H1 (cell line): Measurements from ENCODE around the gene ASTN2. TPM values are rescaled to one million over a fixed set of nuclear protein-coding genes. Genes with fewer than 3 reads are reported as not detected.

Experiments
- CTCF ChIA-PET: fragments of 300-600 bp; sonication (Branson Sonifier 250); formaldehyde crosslinking; loops from one replicate; lab custom pipeline; 2021; ENCODE audit not compliant: partially characterized antibody; lab: Charles Lee
- POLR2A ChIA-PET: fragments of 300-600 bp; sonication (Branson Sonifier 250); formaldehyde crosslinking; loops from one replicate; lab custom pipeline; 2021; ENCODE audit warnings: inconsistent platforms; ENCODE audit not compliant: partially characterized antibody; lab: Charles Lee
- DNase-seq, 2 experiments: peaks; one replicate each; pipeline versions ENCODE4 v3.0.0 to v3.0.0-alpha.2; 2010 to 2022; ENCODE audit warnings: low spot score in 2 of 2, low read depth in 1 of 2, mixed read lengths in 1 of 2
- FAIRE-seq: peaks from 2 replicates; lab custom pipeline; 2011; peaks lifted over from hg19 to GRCh38; lab: Jason Lieb, UNC
- H2AFZ ChIP-seq: 2 replicates; pipeline ENCODE4 v1.8.1; 2012; ENCODE audit warnings: low read length, inconsistent platforms
- H2AK5ac ChIP-seq: 2 replicates; pipeline ENCODE4 v1.6.1; 2013; ENCODE audit warnings: low read depth, low read length
- H2BK120ac ChIP-seq: replicated peaks from 2 replicates; pipeline ENCODE3; 2013; ENCODE audit warnings: low read depth, low read length, inconsistent platforms
- H2BK12ac ChIP-seq: 2 replicates; pipeline ENCODE4 v1.6.1; 2013; ENCODE audit warnings: low read depth, low read length
- H2BK15ac ChIP-seq: 2 replicates; pipeline ENCODE4 v1.6.1; 2013; ENCODE audit warnings: low read length
- H2BK20ac ChIP-seq: 2 replicates; pipeline ENCODE4 v1.6.1; 2013; ENCODE audit warnings: low read length
- H2BK5ac ChIP-seq: 2 replicates; pipeline ENCODE4 v1.6.1; 2013; ENCODE audit warnings: low read depth, low read length
- H3K14ac ChIP-seq: 2 replicates; pipeline ENCODE4 v1.6.1; 2013; ENCODE audit warnings: inconsistent platforms; ENCODE audit not compliant: insufficient read length
- H3K18ac ChIP-seq: 2 replicates; pipeline ENCODE4 v1.6.1; 2013; ENCODE audit warnings: low read length; ENCODE audit errors: extremely low read depth
- H3K23ac ChIP-seq: 2 replicates; pipeline ENCODE4 v1.6.1; 2013; ENCODE audit warnings: inconsistent platforms; ENCODE audit not compliant: insufficient read length
- H3K23me2 ChIP-seq: 2 replicates; pipeline ENCODE4 v1.6.1; 2013; ENCODE audit warnings: low read depth, low read length
- H3K27ac ChIP-seq: 2 replicates; pipeline ENCODE4 v1.6.1; 2011; ENCODE audit warnings: low read depth, low read length, inconsistent platforms
- H3K27me3 ChIP-seq, 4 experiments: replicated peaks in 1 of 4; 1 replicate in 1 of 4; 2 replicates in 3 of 4; pipeline versions ENCODE4 v1.6.1 to v1.8.1; 2011 to 2013; ENCODE audit warnings: low read length in 3 of 4, mild to moderate bottlenecking in 3 of 4, inconsistent platforms in 2 of 4, mixed read lengths in 2 of 4, moderate library complexity in 1 of 4; ENCODE audit not compliant: control insufficient read depth in 3 of 4, insufficient read depth in 3 of 4; ENCODE audit errors: extremely low read depth in 1 of 4
- H3K36me3 ChIP-seq, 4 experiments: 2 replicates each; pipeline versions ENCODE4 v1.6.1 to v1.8.1; 2011 to 2013; ENCODE audit warnings: mild to moderate bottlenecking in 4 of 4, low read length in 3 of 4, moderate library complexity in 2 of 4, control low read depth in 1 of 4, inconsistent platforms in 1 of 4; ENCODE audit not compliant: insufficient read depth in 4 of 4, control insufficient read depth in 2 of 4
- H3K4ac ChIP-seq: replicated peaks from 2 replicates; pipeline ENCODE3; 2013; ENCODE audit warnings: low read length, low read depth, mixed read lengths, inconsistent platforms; ENCODE audit not compliant: insufficient read length
- H3K4me1 ChIP-seq, 4 experiments: replicated peaks in 1 of 4; 1 replicate in 1 of 4; 2 replicates in 3 of 4; pipeline versions ENCODE4 v1.6.1 to v1.8.1; 2011 to 2013; ENCODE audit warnings: low read length in 3 of 4, inconsistent platforms in 2 of 4, mixed read lengths in 1 of 4; ENCODE audit not compliant: insufficient read depth in 4 of 4, control insufficient read depth in 3 of 4
- H3K4me2 ChIP-seq, 2 experiments: 2 replicates each; pipeline versions ENCODE4 v1.6.1 to v1.8.1; 2011 to 2013; ENCODE audit warnings: low read depth in 2 of 2, low read length in 2 of 2, control low read depth in 1 of 2, inconsistent platforms in 1 of 2, mild to moderate bottlenecking in 1 of 2; ENCODE audit not compliant: insufficient read depth in 1 of 2
- H3K4me3 ChIP-seq, 4 experiments: fragments of 200-600, 300-600 bp in 1 of 4; sonication (generic), shearing (Covaris generic), sonication (Bioruptor Twin) in 1 of 4; 2 replicates each; pipeline versions ENCODE4 v1.5.1 to v1.8.1; 2011 to 2016; ENCODE audit warnings: low read length in 4 of 4, low read depth in 3 of 4, control low read depth in 2 of 4, inconsistent platforms in 2 of 4, mild to moderate bottlenecking in 2 of 4, mixed read lengths in 1 of 4, moderate library complexity in 1 of 4; ENCODE audit not compliant: insufficient read depth in 2 of 4; ENCODE audit errors: extremely low read depth in 1 of 4
- H3K56ac ChIP-seq: replicated peaks from 2 replicates; pipeline ENCODE3; 2013; ENCODE audit warnings: low read depth, mild to moderate bottlenecking, mixed read lengths, low read length, inconsistent platforms; ENCODE audit not compliant: insufficient read length
- H3K79me1 ChIP-seq: 2 replicates; pipeline ENCODE4 v1.6.1; 2013; ENCODE audit warnings: low read depth, low read length, control low read depth
- H3K79me2 ChIP-seq, 2 experiments: 2 replicates each; pipeline versions ENCODE4 v1.6.1 to v1.8.1; 2012 to 2013; ENCODE audit warnings: low read length in 2 of 2, mild to moderate bottlenecking in 2 of 2, inconsistent platforms in 1 of 2; ENCODE audit not compliant: insufficient read depth in 2 of 2, control insufficient read depth in 1 of 2
- H3K9ac ChIP-seq, 4 experiments: replicated peaks in 1 of 4; 1 replicate in 1 of 4; 2 replicates in 3 of 4; pipeline versions ENCODE4 v1.6.1 to v1.8.1; 2011 to 2013; ENCODE audit warnings: low read depth in 3 of 4, low read length in 3 of 4, control low read depth in 2 of 4, mild to moderate bottlenecking in 2 of 4, moderate library complexity in 2 of 4, inconsistent platforms in 1 of 4; ENCODE audit errors: extremely low read depth in 1 of 4
- H3K9me3 ChIP-seq, 2 experiments: 2 replicates each; pipeline versions ENCODE4 v1.6.1 to v1.8.1; 2012 to 2013; ENCODE audit warnings: mild to moderate bottlenecking in 2 of 2, moderate library complexity in 2 of 2, control low read depth in 1 of 2, inconsistent platforms in 1 of 2, low read depth in 1 of 2, low read length in 1 of 2, mixed read lengths in 1 of 2; ENCODE audit not compliant: insufficient read depth in 2 of 2
- H4K20me1 ChIP-seq, 2 experiments: replicated peaks in 1 of 2; 2 replicates each; pipeline versions ENCODE3 to v1.8.1; 2011 to 2013; ENCODE audit warnings: inconsistent platforms in 2 of 2, low read length in 2 of 2, mild to moderate bottlenecking in 1 of 2; ENCODE audit not compliant: insufficient read depth in 2 of 2, control insufficient read depth in 1 of 2
- H4K5ac ChIP-seq: 2 replicates; pipeline ENCODE4 v1.6.1; 2013; ENCODE audit warnings: low read length, low read depth, mixed read lengths, inconsistent platforms; ENCODE audit not compliant: insufficient read length
- H4K8ac ChIP-seq: 2 replicates; pipeline ENCODE4 v1.8.0; 2013; ENCODE audit warnings: mild to moderate bottlenecking, moderate library complexity, low read length, inconsistent platforms; ENCODE audit not compliant: insufficient read depth; ENCODE audit errors: extremely low read depth
- H4K91ac ChIP-seq: replicated peaks from 2 replicates; pipeline ENCODE3; 2013; ENCODE audit warnings: low read length, mixed read lengths, inconsistent platforms; ENCODE audit not compliant: insufficient read length
- KDM1A ChIP-seq: fragments of 200-600, 300-600 bp; sonication (generic); IDR thresholded peaks from 2 replicates; pipeline ENCODE4 v1.7.1; 2016; ENCODE audit warnings: mild to moderate bottlenecking, low read length, borderline replicate concordance
- MAFK ChIP-seq: IDR thresholded peaks from 2 replicates; pipeline ENCODE4 v1.6.1; 2012; ENCODE audit warnings: low read depth, mild to moderate bottlenecking, improper control_type of control experiment, low read length
- POLR2AphosphoS5 ChIP-seq: IDR thresholded peaks from 2 replicates; pipeline ENCODE4 v1.6.1; 2011; ENCODE audit warnings: low read depth, low read length
- SIN3A ChIP-seq, 2 experiments: IDR thresholded peaks in 1 of 2; conservative IDR thresholded peaks in 1 of 2; 2 replicates each; pipeline ENCODE4 v1.6.1; 2011 to 2012; ENCODE audit warnings: low read length in 2 of 2, improper control_type of control experiment in 1 of 2, low read depth in 1 of 2, mild to moderate bottlenecking in 1 of 2
- SIRT6 ChIP-seq: IDR thresholded peaks from one replicate; pipeline ENCODE4 v1.7.1; 2012; ENCODE audit warnings: low read length, inconsistent platforms
- TAF7 ChIP-seq: optimal IDR thresholded peaks from 2 replicates; pipeline ENCODE3; 2011; ENCODE audit warnings: low read depth, mild to moderate bottlenecking, inconsistent platforms, low read length, moderate library complexity, borderline replicate concordance
- TCF12 ChIP-seq: IDR thresholded peaks from 2 replicates; pipeline ENCODE4 v1.6.1; 2011; ENCODE audit warnings: low read depth, mild to moderate bottlenecking, low read length
- USF2 ChIP-seq: IDR thresholded peaks from 2 replicates; pipeline ENCODE4 v1.6.1; 2011; ENCODE audit warnings: low read length, improper control_type of control experiment
- polyA plus RNA-seq, 7 experiments: library from polyadenylated mRNA; depleted of rRNA in 3 of 7; stranded (reverse) in 5 of 7; unstranded in 2 of 7; fragments of >200 nt in 5 of 7; fragments of 200-250 nt in 2 of 7; gene quantifications; 1 replicate in 5 of 7; 2 replicates in 1 of 7; 4 replicates in 1 of 7; pipeline versions ENCODE4 v1.2.1 to v1.2.3, GENCODE V29; 2011 to 2013; ENCODE audit warnings: missing spikeins in 2 of 7, mixed read lengths in 2 of 7
- total RNA-seq: library from RNA; stranded (reverse); fragmentation: NEBNext Ultra II Directional; extraction: Animal tissue kit (Norgen Biotek cat#: 25700); gene quantifications from 2 replicates; pipeline ENCODE4 v1.2.1, GENCODE V29; 2021
- TF ChIP-seq, protein P1 (sequence below): IDR thresholded peaks from 2 replicates; pipeline ENCODE4 v1.6.1; 2012; ENCODE audit warnings: low read length, inconsistent platforms

ASTN2 gene
- total and polyA plus RNA-seq, 2 of the 8 experiments (the other 6 are each of a cell fraction or from before 2014, with no cell fraction given), result 8.2 to 13.7 TPM

DNA sequence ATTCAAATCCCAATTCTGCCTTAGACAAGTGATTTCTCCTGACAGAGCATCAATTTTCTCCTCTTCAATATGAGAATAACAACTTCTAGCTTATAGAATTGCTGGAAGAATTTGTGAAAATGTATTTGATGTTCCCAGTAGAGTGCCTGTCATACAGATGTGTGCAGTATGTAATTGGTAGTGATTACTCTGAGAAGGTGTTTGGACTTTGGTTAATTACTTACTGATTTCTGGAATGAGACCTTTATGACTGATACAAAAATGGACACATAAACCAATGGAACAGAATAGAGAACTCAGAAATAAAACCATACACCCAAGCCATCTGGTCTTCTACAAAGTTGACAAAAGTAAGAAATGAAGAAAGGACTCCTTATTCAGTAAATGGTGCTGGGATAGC, 829.7 kb downstream of the ASTN2 start:
- H3K18ac ChIP-seq, result no peak overlapping the region
- no peak overlapping the region for H2AFZ ChIP-seq
- H3K4me2 ChIP-seq, result no peak overlapping the region
- H3K4ac ChIP-seq, result no peak overlapping the region
- H2BK120ac ChIP-seq, result no peak overlapping the region
- no peak overlapping the region for H3K9ac ChIP-seq
- no peak overlapping the region for H3K56ac ChIP-seq
- H3K4me3 ChIP-seq, result no peak overlapping the region
- H3K4me1 ChIP-seq, result peaks cover 0 to 2% (median under 1%) of the 10 kb centered on the region in 4 experiments; a peak in 1 of 7 replicates
- DNase-seq, result no peak
- H4K91ac ChIP-seq, result no peak overlapping the region
- ChIA-PET CTCF (interaction anchor here (1.2 to 2.8 kb wide), 4 partner anchors 11 to 89 kb away, joined by 3 to 9 read pairs (median 4); no protein-coding TSS in a partner anchor), POLR2A (no interaction called here)
- H3K9me3 ChIP-seq, result no peaks in the 10 kb centered on the region; a peak in 1 of 4 replicates
- no peaks in the 10 kb centered on the region for H3K36me3 ChIP-seq
- H2BK15ac ChIP-seq, result no peak overlapping the region
- no peaks in the 10 kb centered on the region; the same call in 1 of the 2 replicates for H3K23me2 ChIP-seq
- no peak overlapping the region for H4K5ac ChIP-seq
- H3K27ac ChIP-seq, result no peak overlapping the region
- H2BK5ac ChIP-seq, result no peak overlapping the region
- no peaks in the 10 kb centered on the region for H3K27me3 ChIP-seq
- no peaks in the 10 kb centered on the region for H3K79me1 ChIP-seq
- no peak overlapping the region for H2BK12ac ChIP-seq
- H2BK20ac ChIP-seq, result no peak overlapping the region
- H3K23ac ChIP-seq, result no peak overlapping the region
- H3K79me2 ChIP-seq, result no peaks in the 10 kb centered on the region
- H2AK5ac ChIP-seq, result no peak overlapping the region
- FAIRE-seq, result no peak
- no peaks in the 10 kb centered on the region for H4K20me1 ChIP-seq
- H4K8ac ChIP-seq, result no peak overlapping the region
- no peak overlapping the region for H3K14ac ChIP-seq
- TF ChIP-seq TCF12, result no peak
- TF ChIP-seq TAF7, result no peak
- TF ChIP-seq USF2, result no peak
- TF ChIP-seq POLR2AphosphoS5, result no peak
- TF ChIP-seq SIRT6, result no peak
- TF ChIP-seq, protein P1, sequence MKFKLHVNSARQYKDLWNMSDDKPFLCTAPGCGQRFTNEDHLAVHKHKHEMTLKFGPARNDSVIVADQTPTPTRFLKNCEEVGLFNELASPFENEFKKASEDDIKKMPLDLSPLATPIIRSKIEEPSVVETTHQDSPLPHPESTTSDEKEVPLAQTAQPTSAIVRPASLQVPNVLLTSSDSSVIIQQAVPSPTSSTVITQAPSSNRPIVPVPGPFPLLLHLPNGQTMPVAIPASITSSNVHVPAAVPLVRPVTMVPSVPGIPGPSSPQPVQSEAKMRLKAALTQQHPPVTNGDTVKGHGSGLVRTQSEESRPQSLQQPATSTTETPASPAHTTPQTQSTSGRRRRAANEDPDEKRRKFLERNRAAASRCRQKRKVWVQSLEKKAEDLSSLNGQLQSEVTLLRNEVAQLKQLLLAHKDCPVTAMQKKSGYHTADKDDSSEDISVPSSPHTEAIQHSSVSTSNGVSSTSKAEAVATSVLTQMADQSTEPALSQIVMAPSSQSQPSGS, result no peak
- TF ChIP-seq KDM1A, result no peak
- no peak for TF ChIP-seq MAFK
- TF ChIP-seq SIN3A (conservative IDR thresholded peaks at IDR 0.05 in 1 of 2, IDR thresholded peaks at IDR 0.05 in 1 of 2; ENCODE audit: low read depth in 1 of 2, low read length in 2 of 2), result no peak
